Measurements from ENCODE around the gene ERI3.

Gene ERI3

GRCh38 chr1:44354268-44354839, 703 bp downstream of the ERI3 start:
- TF ChIP-seq NFIC (IDR thresholded peaks at IDR 0.05) (no peak), MAX (IDR thresholded peaks at IDR 0.05) (no peak), CREB1 (IDR thresholded peaks at IDR 0.05; ENCODE audit: low read depth) (no peak), TAF1 (IDR thresholded peaks at IDR 0.05; ENCODE audit: low read depth) (no peak), TCF12 (IDR thresholded peaks at IDR 0.05; ENCODE audit: low read depth) (no peak), EGR1 (IDR thresholded peaks at IDR 0.05) (no peak)

- TF ChIP-seq USF1 (IDR thresholded peaks at IDR 0.05) = no peak
- TF ChIP-seq REST (IDR thresholded peaks at IDR 0.05; ENCODE audit: low read depth) = no peak
- TF ChIP-seq EGR1 (IDR thresholded peaks at IDR 0.05) = no peak
- TF ChIP-seq FOXM1 (IDR thresholded peaks at IDR 0.05; ENCODE audit: borderline replicate concordance, low read depth) = no peak
- TF ChIP-seq CEBPB (IDR thresholded peaks at IDR 0.05) = no peak
- TF ChIP-seq MAX (IDR thresholded peaks at IDR 0.05) = no peak
- no peak for TF ChIP-seq EP300 (IDR thresholded peaks at IDR 0.05; ENCODE audit: borderline replicate concordance)
- TF ChIP-seq RAD21 (IDR thresholded peaks at IDR 0.05; ENCODE audit: low read depth) = no peak
These were observed 1.5 kb downstream of the ERI3 start for GRCh38 chr1:44353604-44354003.

GRCh38 chr1:44351289-44351688, 3.8 kb downstream of the ERI3 start:
- TF ChIP-seq ZBTB7A (IDR thresholded peaks at IDR 0.05; ENCODE audit: low read depth) (no peak), YY1 (IDR thresholded peaks at IDR 0.05; ENCODE audit: low read depth) (no peak), MAX (IDR thresholded peaks at IDR 0.05) (no peak), TEAD4 (IDR thresholded peaks at IDR 0.05) (no peak), EP300 (IDR thresholded peaks at IDR 0.05; ENCODE audit: borderline replicate concordance) (no peak), NFIC (IDR thresholded peaks at IDR 0.05) (no peak), REST (IDR thresholded peaks at IDR 0.05; ENCODE audit: low read depth) (no peak), CEBPB (IDR thresholded peaks at IDR 0.05) (no peak), TCF12 (IDR thresholded peaks at IDR 0.05; ENCODE audit: low read depth) (no peak), USF1 (IDR thresholded peaks at IDR 0.05) (no peak), FOXM1 (IDR thresholded peaks at IDR 0.05; ENCODE audit: borderline replicate concordance, low read depth) (no peak), CREB1 (IDR thresholded peaks at IDR 0.05; ENCODE audit: low read depth) (no peak), RAD21 (IDR thresholded peaks at IDR 0.05; ENCODE audit: low read depth) (no peak), TAF1 (IDR thresholded peaks at IDR 0.05; ENCODE audit: low read depth) (no peak), EGR1 (IDR thresholded peaks at IDR 0.05) (no peak)

GRCh38 chr1:44348061-44348485, 7.0 kb downstream of the ERI3 start:
- no peak for TF ChIP-seq FOXM1 (IDR thresholded peaks at IDR 0.05; ENCODE audit: borderline replicate concordance, low read depth)
- no peak for TF ChIP-seq USF1 (IDR thresholded peaks at IDR 0.05)
- no peak for TF ChIP-seq REST (IDR thresholded peaks at IDR 0.05; ENCODE audit: low read depth)
- TF ChIP-seq EP300 (IDR thresholded peaks at IDR 0.05; ENCODE audit: borderline replicate concordance) = no peak
- TF ChIP-seq MAX (IDR thresholded peaks at IDR 0.05) = no peak
- TF ChIP-seq RAD21 (IDR thresholded peaks at IDR 0.05; ENCODE audit: low read depth) = no peak
- no peak for TF ChIP-seq CREB1 (IDR thresholded peaks at IDR 0.05; ENCODE audit: low read depth)
- no peak for TF ChIP-seq YY1 (IDR thresholded peaks at IDR 0.05; ENCODE audit: low read depth)
- no peak for TF ChIP-seq CEBPB (IDR thresholded peaks at IDR 0.05)
- no peak for TF ChIP-seq EGR1 (IDR thresholded peaks at IDR 0.05)
- no peak for TF ChIP-seq TCF12 (IDR thresholded peaks at IDR 0.05; ENCODE audit: low read depth)
- TF ChIP-seq NFIC (IDR thresholded peaks at IDR 0.05) = no peak
- TF ChIP-seq TEAD4 (IDR thresholded peaks at IDR 0.05) = no peak
- no peak for TF ChIP-seq TAF1 (IDR thresholded peaks at IDR 0.05; ENCODE audit: low read depth)
- no peak for TF ChIP-seq ZBTB7A (IDR thresholded peaks at IDR 0.05; ENCODE audit: low read depth)

Measured in Ishikawa (cell line).